Measurements from ENCODE around the gene UQCRFS1.

DNA sequence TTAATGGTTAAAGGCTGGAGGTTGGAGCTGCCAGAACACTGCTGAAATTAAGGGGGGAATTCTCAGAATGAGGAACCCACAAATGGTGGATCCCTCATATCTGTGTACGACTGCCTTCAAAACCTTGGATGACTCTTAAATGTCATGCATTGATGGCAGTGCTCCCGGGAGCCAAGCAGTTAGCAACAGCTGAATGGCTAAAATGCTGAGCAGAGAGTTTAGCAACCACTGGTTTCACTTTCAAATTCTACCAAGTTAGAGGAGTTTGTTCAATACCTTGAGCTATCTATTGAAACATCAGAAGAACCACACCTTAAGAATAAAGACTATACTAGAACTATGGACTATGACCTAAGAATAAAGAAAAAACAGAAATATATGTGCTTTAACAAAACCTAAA, 41.4 kb downstream of the UQCRFS1 start:
- TF ChIP-seq, protein P1, sequence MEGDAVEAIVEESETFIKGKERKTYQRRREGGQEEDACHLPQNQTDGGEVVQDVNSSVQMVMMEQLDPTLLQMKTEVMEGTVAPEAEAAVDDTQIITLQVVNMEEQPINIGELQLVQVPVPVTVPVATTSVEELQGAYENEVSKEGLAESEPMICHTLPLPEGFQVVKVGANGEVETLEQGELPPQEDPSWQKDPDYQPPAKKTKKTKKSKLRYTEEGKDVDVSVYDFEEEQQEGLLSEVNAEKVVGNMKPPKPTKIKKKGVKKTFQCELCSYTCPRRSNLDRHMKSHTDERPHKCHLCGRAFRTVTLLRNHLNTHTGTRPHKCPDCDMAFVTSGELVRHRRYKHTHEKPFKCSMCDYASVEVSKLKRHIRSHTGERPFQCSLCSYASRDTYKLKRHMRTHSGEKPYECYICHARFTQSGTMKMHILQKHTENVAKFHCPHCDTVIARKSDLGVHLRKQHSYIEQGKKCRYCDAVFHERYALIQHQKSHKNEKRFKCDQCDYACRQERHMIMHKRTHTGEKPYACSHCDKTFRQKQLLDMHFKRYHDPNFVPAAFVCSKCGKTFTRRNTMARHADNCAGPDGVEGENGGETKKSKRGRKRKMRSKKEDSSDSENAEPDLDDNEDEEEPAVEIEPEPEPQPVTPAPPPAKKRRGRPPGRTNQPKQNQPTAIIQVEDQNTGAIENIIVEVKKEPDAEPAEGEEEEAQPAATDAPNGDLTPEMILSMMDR (IDR thresholded peaks at IDR 0.05): no peak
- TF ChIP-seq POLR2A (IDR thresholded peaks at IDR 0.05): no peak

All from breast epithelium (tissue), 3 donors.